Naive thymus-derived CD4-positive, alpha-beta T cell (primary cell): ENCODE results near the gene PRR16. TPM values are rescaled to one million over a fixed set of nuclear protein-coding genes. Genes with fewer than 3 reads are reported as not detected.

Experiments
- ATAC-seq: fragments of 150-1000 bp; cut with Tn5 transposase; 2 replicates; pipeline ENCODE4 v1.10.0; 2021; ENCODE audit warnings: mild to moderate bottlenecking, moderate library complexity
- CTCF ChIA-PET: fragments of 350-600 bp; sonication (Branson Sonifier 250); formaldehyde crosslinking; loops from one replicate; lab custom pipeline; 2021; ENCODE audit warnings: antibody characterized with exemption; lab: Charles Lee
- POLR2A ChIA-PET: fragments of 350-600 bp; sonication (Branson Sonifier 250); formaldehyde crosslinking; loops from one replicate; lab custom pipeline; 2021; ENCODE audit warnings: antibody characterized with exemption, inconsistent platforms; lab: Charles Lee
- DNase-seq, 9 donors: peaks; one replicate each; pipeline versions ENCODE4 v3.0.0 to v3.0.0-alpha.2; 2020 to 2022; ENCODE audit warnings: mixed read lengths in 1 of 9
- H3K27ac ChIP-seq: one replicate; pipeline ENCODE4 v1.7.0; 2013; ENCODE audit warnings: mild to moderate bottlenecking, low read depth, low read length, moderate library complexity
- H3K27me3 ChIP-seq, 2 donors: one replicate each; pipeline ENCODE4 v1.7.0; 2013; ENCODE audit warnings: low read length in 2 of 2, mild to moderate bottlenecking in 2 of 2, moderate library complexity in 2 of 2; ENCODE audit not compliant: control insufficient read depth in 2 of 2, insufficient read depth in 2 of 2
- H3K36me3 ChIP-seq, 3 experiments: 1 replicate in 2 of 3; 2 replicates in 1 of 3; pipeline ENCODE4 v1.7.0; 2013; ENCODE audit warnings: low read length in 3 of 3, mild to moderate bottlenecking in 3 of 3, moderate library complexity in 1 of 3; ENCODE audit not compliant: insufficient read depth in 3 of 3, control insufficient read depth in 2 of 3
- H3K4me1 ChIP-seq, 2 donors: one replicate each; pipeline ENCODE4 v1.7.0; 2013; ENCODE audit warnings: low read length in 2 of 2, mild to moderate bottlenecking in 2 of 2, moderate library complexity in 1 of 2; ENCODE audit not compliant: control insufficient read depth in 2 of 2, insufficient read depth in 2 of 2
- H3K4me3 ChIP-seq: 2 replicates; pipeline ENCODE4 v1.7.0; 2013; ENCODE audit warnings: mild to moderate bottlenecking, low read length
- H3K9me3 ChIP-seq, 3 experiments: 1 replicate in 2 of 3; 2 replicates in 1 of 3; pipeline ENCODE4 v1.7.0; 2013; ENCODE audit warnings: low read length in 3 of 3; ENCODE audit not compliant: control insufficient read depth in 2 of 3
- H3K27ac Mint-ChIP-seq, 9 donors: one replicate each; pipeline ENCODE4 v1.8.0; 2020 to 2022; ENCODE audit warnings: mixed read lengths in 9 of 9, mild to moderate bottlenecking in 8 of 9, moderate library complexity in 5 of 9, inconsistent platforms in 2 of 9
- H3K27me3 Mint-ChIP-seq, 5 donors: one replicate each; pipeline ENCODE4 v1.8.0; 2021 to 2022; ENCODE audit warnings: mixed read lengths in 5 of 5, mild to moderate bottlenecking in 1 of 5
- H3K36me3 Mint-ChIP-seq, 5 donors: one replicate each; pipeline ENCODE4 v1.8.0; 2020 to 2022; ENCODE audit warnings: mixed read lengths in 5 of 5, mild to moderate bottlenecking in 3 of 5, inconsistent platforms in 1 of 5
- H3K4me1 Mint-ChIP-seq, 7 donors: one replicate each; pipeline ENCODE4 v1.8.0; 2020 to 2022; ENCODE audit warnings: mixed read lengths in 7 of 7, mild to moderate bottlenecking in 3 of 7, inconsistent platforms in 1 of 7
- H3K4me3 Mint-ChIP-seq, 10 donors: one replicate each; pipeline ENCODE4 v1.8.0; 2020 to 2022; ENCODE audit warnings: mild to moderate bottlenecking in 10 of 10, mixed read lengths in 10 of 10, moderate library complexity in 6 of 10, inconsistent platforms in 2 of 10
- H3K9me3 Mint-ChIP-seq, 11 donors: one replicate each; pipeline ENCODE4 v1.8.0; 2020 to 2022; ENCODE audit warnings: mixed read lengths in 11 of 11, mild to moderate bottlenecking in 4 of 11, inconsistent platforms in 1 of 11, moderate library complexity in 1 of 11
- intact Hi-C, 2 donors: fragments of 100-400 bp; cut with micrococcal nuclease; formaldehyde crosslinking; loops; one replicate each; pipeline ENCODE4 v1.15.1; 2023
- polyA plus RNA-seq, 2 donors: library from polyadenylated mRNA; unstranded; fragments of 300-500 nt; fragmentation: Illumina TruSeq; gene quantifications; one replicate each; pipeline ENCODE4 v1.2.3, GENCODE V29; 2021
- total RNA-seq, 6 experiments: library from RNA in 5 of 6; stranded (reverse) in 5 of 6; gene quantifications; 1 replicate in 5 of 6; 2 replicates in 1 of 6; pipeline ENCODE4 v1.2.3 and lab custom pipeline; 2021 to 2026

Gene PRR16
- total and polyA plus RNA-seq, 7 experiments from 2014 or later, result not detected

GRCh38 chr5:120706877-120707276 lies 242.8 kb downstream of the PRR16 start:
- DNase-seq, result no peak
- H3K4me1 ChIP-seq, result no peaks in the 10 kb centered on the region
- Mint-ChIP-seq H3K27me3 (peaks cover 1 to 10% (median 7%) of the 10 kb centered on the region in 5 donors), H3K27ac (no peak overlapping the region), H3K36me3 (no peaks in the 10 kb centered on the region), H3K4me3 (no peak overlapping the region), H3K4me1 (no peaks in the 10 kb centered on the region), H3K9me3 (peaks cover 0 to 14% (median 5%) of the 10 kb centered on the region in 11 donors)
- ChIA-PET POLR2A (no interaction called here), CTCF (no interaction called here)
- no peaks in the 10 kb centered on the region for H3K27me3 ChIP-seq
- no peaks in the 10 kb centered on the region for H3K36me3 ChIP-seq
- H3K27ac ChIP-seq, result no peak overlapping the region
- H3K4me3 ChIP-seq, result no peak overlapping the region
- no peaks in the 10 kb centered on the region for H3K9me3 ChIP-seq
- intact Hi-C loops, result no loop called here
- no peak for ATAC-seq

DNA sequence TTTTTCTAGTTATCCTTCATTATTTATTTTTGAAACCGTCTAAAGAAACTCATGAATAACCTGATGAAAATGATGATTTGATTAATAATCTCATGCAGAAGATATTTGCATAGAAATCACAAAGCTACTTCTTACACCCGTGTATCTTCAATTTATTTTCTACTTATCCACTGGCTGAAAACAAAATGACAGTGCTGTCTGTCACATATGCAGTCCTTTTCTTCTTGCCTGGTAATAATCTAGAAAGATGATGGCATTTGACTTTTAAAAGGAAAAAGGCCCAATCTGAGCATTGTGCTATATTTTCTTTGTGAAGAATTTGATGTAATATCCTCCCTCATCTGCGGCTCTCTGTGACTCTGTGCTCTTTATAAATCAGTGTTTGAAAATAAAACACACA lies 253.3 kb downstream of the PRR16 start:
- no peak for ATAC-seq
- Mint-ChIP-seq H3K36me3 (no peaks in the 10 kb centered on the region), H3K4me3 (no peak overlapping the region)

DNA sequence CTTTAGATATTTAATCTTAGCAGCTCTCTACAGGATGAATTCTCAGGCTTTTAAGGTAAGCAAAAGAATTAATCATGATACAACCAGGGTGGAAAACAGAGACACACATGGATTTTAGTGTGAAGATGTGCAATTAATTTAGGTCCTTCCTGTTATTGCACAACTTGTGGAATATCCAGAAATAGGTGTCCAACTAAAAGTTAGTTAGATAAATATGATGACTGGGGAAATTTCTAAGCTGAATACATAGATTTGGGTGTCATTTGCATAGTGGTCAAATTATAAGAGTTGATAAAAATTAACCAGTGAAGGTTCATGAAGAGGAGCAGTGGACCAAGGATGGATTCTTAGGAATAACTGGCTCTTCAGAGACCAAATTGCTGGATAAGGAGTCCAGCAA lies 266.1 kb downstream of the PRR16 start:
- Histone ChIP-seq H3K27me3 (no peaks in the 10 kb centered on the region), H3K27ac (no peak overlapping the region), H3K9me3 (no peaks in the 10 kb centered on the region), H3K36me3 (no peaks in the 10 kb centered on the region), H3K4me3 (no peak overlapping the region), H3K4me1 (no peaks in the 10 kb centered on the region)
- Mint-ChIP-seq H3K27me3 (no peaks in the 10 kb centered on the region), H3K4me3 (no peak overlapping the region), H3K27ac (no peak overlapping the region), H3K4me1 (no peaks in the 10 kb centered on the region), H3K36me3 (no peaks in the 10 kb centered on the region), H3K9me3 (peaks cover 0 to 10% (median 0%) of the 10 kb centered on the region in 11 donors)
- no peak for DNase-seq
- intact Hi-C loops, result no loop called here
- POLR2A ChIA-PET, result no interaction called here
- CTCF ChIA-PET, result no interaction called here
- no peak for ATAC-seq

More for the DNA sequence above, 253.3 kb downstream of the PRR16 start:
- no peaks in the 10 kb centered on the region for H3K27me3 ChIP-seq
- H3K9me3 Mint-ChIP-seq, result peaks cover 0 to 12% (median 3%) of the 10 kb centered on the region in 11 donors
- ChIA-PET CTCF (no interaction called here), POLR2A (no interaction called here)
- intact Hi-C loops, result no loop called here
- no peak for DNase-seq
- no peak overlapping the region for H3K27ac Mint-ChIP-seq
- no peaks in the 10 kb centered on the region for H3K27me3 Mint-ChIP-seq
- no peak overlapping the region for H3K4me3 ChIP-seq
- no peak overlapping the region for H3K27ac ChIP-seq
- H3K9me3 ChIP-seq, result no peaks in the 10 kb centered on the region
- no peaks in the 10 kb centered on the region for H3K4me1 ChIP-seq
- H3K36me3 ChIP-seq, result no peaks in the 10 kb centered on the region
- no peaks in the 10 kb centered on the region for H3K4me1 Mint-ChIP-seq

- no peaks in the 10 kb centered on the region for H3K4me1 ChIP-seq
- intact Hi-C loops, result no loop called here
- H3K36me3 ChIP-seq, result no peaks in the 10 kb centered on the region
- H3K9me3 ChIP-seq, result no peaks in the 10 kb centered on the region
- Mint-ChIP-seq H3K9me3 (peaks cover 0 to 14% (median 3%) of the 10 kb centered on the region in 11 donors), H3K4me1 (no peaks in the 10 kb centered on the region), H3K27ac (no peak overlapping the region), H3K4me3 (no peak overlapping the region), H3K36me3 (no peaks in the 10 kb centered on the region), H3K27me3 (no peaks in the 10 kb centered on the region)
- DNase-seq (no peak), ATAC-seq (no peak)
- no peak overlapping the region for H3K27ac ChIP-seq
- ChIA-PET CTCF (no interaction called here), POLR2A (no interaction called here)
- no peaks in the 10 kb centered on the region for H3K27me3 ChIP-seq
- H3K4me3 ChIP-seq, result no peak overlapping the region
Observed at GRCh38 chr5:120734033-120734432, 269.9 kb downstream of the PRR16 start.

GRCh38 chr5:120735076-120735475 lies 271.0 kb downstream of the PRR16 start:
- no peak for ATAC-seq
- H3K4me3 Mint-ChIP-seq, result no peak overlapping the region
- Histone ChIP-seq H3K27ac (no peak overlapping the region), H3K36me3 (no peaks in the 10 kb centered on the region), H3K4me3 (no peak overlapping the region), H3K27me3 (no peaks in the 10 kb centered on the region), H3K9me3 (no peaks in the 10 kb centered on the region), H3K4me1 (no peaks in the 10 kb centered on the region)
- H3K27ac Mint-ChIP-seq, result no peak overlapping the region
- POLR2A ChIA-PET, result no interaction called here
- no peaks in the 10 kb centered on the region for H3K4me1 Mint-ChIP-seq
- no peaks in the 10 kb centered on the region for H3K27me3 Mint-ChIP-seq
- H3K9me3 Mint-ChIP-seq, result peaks cover 0 to 14% (median 2%) of the 10 kb centered on the region in 11 donors
- intact Hi-C loops, result no loop called here
- no peaks in the 10 kb centered on the region for H3K36me3 Mint-ChIP-seq
- CTCF ChIA-PET, result no interaction called here
- no peak for DNase-seq
